K562 (cell line): ENCODE results near the gene SORT1. TPM values are rescaled to one million over a fixed set of nuclear protein-coding genes. Genes with fewer than 3 reads are reported as not detected.

Experiments used
- ATAC-seq: fragments of 200-7000 bp; cut with Tn5 transposase; 3 replicates; pipeline ENCODE4 v1.9.1; 2020; ENCODE audit warnings: moderate library complexity
- BruUV-seq: library from RNA; stranded (reverse); fragments of 400-500 nt; replicated peaks from 2 replicates; lab custom pipeline; 2021; lab: Mats Ljungman, UMichigan
- CTCF ChIA-PET: fragments of 300-600 bp; formaldehyde crosslinking; extraction: SDS; loops from one replicate; lab custom pipeline; 2021; ENCODE audit warnings: low intra/inter-chr PET ratio; lab: Yijun Ruan, JAX
- POLR2A ChIA-PET: fragments of 300-600, 350-650 bp; sonication (Branson Sonifier 250); formaldehyde crosslinking; extraction: SDS; loops from one replicate; lab custom pipeline; 2021; ENCODE audit warnings: antibody characterized with exemption, inconsistent platforms; lab: Yijun Ruan, JAX
- DNase-seq, 4 experiments: peaks; one replicate each; pipeline versions ENCODE4 v3.0.0 to v3.0.0-alpha.2; 2011 to 2018; ENCODE audit warnings: low spot score in 3 of 4, mixed read lengths in 3 of 4; ENCODE audit errors: extremely low read depth in 1 of 4
- FAIRE-seq: peaks from 2 replicates; lab custom pipeline; 2011; peaks lifted over from hg19 to GRCh38; lab: Jason Lieb, UNC
- H2AFZ ChIP-seq: 2 replicates; pipeline ENCODE4 v1.6.0; 2011; ENCODE audit warnings: low read depth, low read length, control low read depth, inconsistent platforms
- H3K27ac ChIP-seq: fragments of 200-600 bp; 3 replicates; pipeline ENCODE4 v1.8.0; 2011; ENCODE audit warnings: low read depth, mild to moderate bottlenecking, control low read depth, inconsistent platforms, low read length, moderate library complexity, mixed read lengths; ENCODE audit errors: extremely low read depth
- H3K27me3 ChIP-seq, 2 experiments: fragments of 300-600 bp in 1 of 2; 2 replicates in 1 of 2; 3 replicates in 1 of 2; pipeline versions ENCODE4 v1.6.0 to v1.8.0; 2011; ENCODE audit warnings: inconsistent platforms in 2 of 2, low read length in 2 of 2, mild to moderate bottlenecking in 1 of 2, mixed read lengths in 1 of 2, moderate library complexity in 1 of 2; ENCODE audit not compliant: control insufficient read depth in 2 of 2, insufficient read depth in 2 of 2
- H3K36me3 ChIP-seq: fragments of 300-600 bp; 3 replicates; pipeline ENCODE4 v1.8.0; 2011; ENCODE audit warnings: mild to moderate bottlenecking, low read length, inconsistent platforms; ENCODE audit not compliant: control insufficient read depth, insufficient read depth
- H3K4me1 ChIP-seq, 2 experiments: fragments of 200-600 bp in 1 of 2; replicated peaks in 1 of 2; 2 replicates in 1 of 2; 3 replicates in 1 of 2; pipeline versions ENCODE4 v1.5.1 to v1.8.0; 2011; ENCODE audit warnings: inconsistent platforms in 2 of 2, low read length in 2 of 2, mild to moderate bottlenecking in 1 of 2, mixed read lengths in 1 of 2, moderate library complexity in 1 of 2; ENCODE audit not compliant: control insufficient read depth in 2 of 2, insufficient read depth in 2 of 2
- H3K4me2 ChIP-seq: 2 replicates; pipeline ENCODE4 v1.6.1; 2011; ENCODE audit warnings: low read length, control low read depth, inconsistent platforms, mixed read lengths; ENCODE audit not compliant: insufficient read depth
- H3K4me3 ChIP-seq: fragments of 200-600 bp; sonication (generic), shearing (Covaris generic); 2 replicates; pipeline ENCODE4 v1.5.1; 2016; ENCODE audit warnings: control low read depth, inconsistent platforms
- H3K79me2 ChIP-seq: fragments of 200-600 bp; 3 replicates; pipeline ENCODE4 v1.8.0; 2011; ENCODE audit warnings: low read length, inconsistent platforms; ENCODE audit not compliant: control insufficient read depth, insufficient read depth
- H3K9ac ChIP-seq, 2 experiments: 2 replicates each; pipeline versions ENCODE4 v1.6.0 to v1.6.1; 2011; ENCODE audit warnings: low read depth in 2 of 2, low read length in 2 of 2, control low read depth in 1 of 2, inconsistent platforms in 1 of 2, mild to moderate bottlenecking in 1 of 2, mixed read lengths in 1 of 2; ENCODE audit not compliant: insufficient read depth in 1 of 2
- H3K9me1 ChIP-seq: one replicate; pipeline ENCODE4 v1.6.0; 2011; ENCODE audit warnings: inconsistent platforms, mild to moderate bottlenecking, low read length, moderate library complexity; ENCODE audit not compliant: control insufficient read depth, insufficient read depth
- H3K9me3 ChIP-seq: replicated peaks from 2 replicates; pipeline ENCODE4 v1.5.1; 2011; ENCODE audit warnings: low read depth, low read length, inconsistent platforms; ENCODE audit not compliant: control insufficient read depth, insufficient read depth
- H4K20me1 ChIP-seq: replicated peaks from 2 replicates; pipeline ENCODE4 v1.6.1; 2011; ENCODE audit warnings: low read length, inconsistent platforms, mixed read lengths; ENCODE audit not compliant: control insufficient read depth, insufficient read depth
- BCOR ChIP-seq: fragments of 450-650 bp; IDR thresholded peaks from 2 replicates; pipeline ENCODE4 v1.6.1; 2016
- CTCF ChIP-seq, 3 experiments: IDR thresholded peaks in 2 of 3; conservative IDR thresholded peaks in 1 of 3; 2 replicates each; pipeline ENCODE4 v1.5.1; 2011 to 2012; ENCODE audit warnings: low read length in 3 of 3, mild to moderate bottlenecking in 3 of 3, control low read depth in 2 of 3, improper control_type of control experiment in 1 of 3, inconsistent platforms in 1 of 3, low read depth in 1 of 3, mixed read lengths in 1 of 3, moderate library complexity in 1 of 3; ENCODE audit not compliant: insufficient read depth in 2 of 3
- DNMT1 ChIP-seq: fragments of 450-650 bp; IDR thresholded peaks from 2 replicates; pipeline ENCODE4 v1.6.1; 2016; ENCODE audit warnings: antibody characterized with exemption, mild to moderate bottlenecking
- ELK3 ChIP-seq: fragments of 450-650 bp; formaldehyde crosslinking; IDR thresholded peaks from 2 replicates; pipeline ENCODE4 v1.4.0; 2020; ENCODE audit warnings: mild to moderate bottlenecking
- PML ChIP-seq: IDR thresholded peaks from 2 replicates; pipeline ENCODE4 v1.6.1; 2012; ENCODE audit warnings: low read length, inconsistent platforms
- RNF219 ChIP-seq: fragments of 250-450 bp; sonication (Bioruptor Pico); IDR thresholded peaks from 2 replicates; pipeline ENCODE4 v1.5.0; 2022; ENCODE audit warnings: mild to moderate bottlenecking
- SIX5 ChIP-seq, 2 experiments: IDR thresholded peaks; 2 replicates each; pipeline ENCODE4 v1.6.1; 2011; ENCODE audit warnings: low read length in 2 of 2, borderline replicate concordance in 1 of 2, low read depth in 1 of 2, mild to moderate bottlenecking in 1 of 2, moderate library complexity in 1 of 2; ENCODE audit not compliant: insufficient read depth in 1 of 2
- ZKSCAN3 ChIP-seq: fragments of 250-450 bp; sonication (Bioruptor Pico); IDR thresholded peaks from 2 replicates; pipeline ENCODE4 v1.4.0; 2020
- ZNF740 ChIP-seq, 3 experiments: fragments of 200-800 bp in 1 of 3; sonication (Bioruptor generic) in 1 of 3; sonication (generic) in 1 of 3; formaldehyde crosslinking in 1 of 3; IDR thresholded peaks; 2 replicates each; pipeline versions ENCODE4 v1.6.1 to v1.8.0; 2016 to 2022; ENCODE audit warnings: mild to moderate bottlenecking in 2 of 3, missing compliant biosample characterization in 2 of 3, missing genetic modification characterization in 2 of 3, missing genetic modification reagents in 1 of 3
- WGBS: fragments of 100-300 bp; shearing (Covaris generic); methylation state at CpG from one replicate; pipeline ENCODE4 v1.1.6; 2016; ENCODE audit warnings: low coverage, mixed read lengths; ENCODE audit not compliant: insufficient coverage; ENCODE audit errors: missing lambda C conversion rate; 5-methylcytosine and 5-hydroxymethylcytosine counted together
- in situ Hi-C: fragments of 300-500 bp; cut with MboI; formaldehyde crosslinking; loops from 4 replicates; pipeline ENCODE4 v1.15.0; 2018; ENCODE audit warnings: inconsistent platforms, mixed read lengths
- intact Hi-C: fragments of 100-400 bp; cut with micrococcal nuclease; formaldehyde crosslinking; loops from 2 replicates; pipeline ENCODE4 v1.14.2; 2022
- polyA plus RNA-seq, 8 experiments: library from polyadenylated mRNA; depleted of rRNA in 4 of 8; stranded (reverse) in 5 of 8; unstranded in 3 of 8; fragments of >200 nt; fragmentation: Nextera tagmentation in 2 of 8; fragmentation: Illumina TruSeq in 1 of 8; extraction: Ambion mirVana in 2 of 8; extraction: Trizol in 1 of 8; gene quantifications; 2 replicates each; pipeline versions ENCODE4 v1.2.1 to v1.2.3, GENCODE V29; 2011 to 2014; ENCODE audit warnings: inconsistent platforms in 1 of 8, missing spikeins in 1 of 8
- total RNA-seq, 7 experiments: library from RNA; depleted of rRNA in 6 of 7; stranded (reverse); fragments of >200 nt in 6 of 7; fragmentation: Illumina TruSeq in 2 of 7; extraction: Trizol in 2 of 7; gene quantifications; 2 replicates each; pipeline versions ENCODE4 v1.2.1 to v1.2.3, GENCODE V29; 2011 to 2021; ENCODE audit warnings: low replicate concordance in 1 of 7
- TF ChIP-seq, protein P1 (sequence below): fragments of 200-800 bp; sonication (Bioruptor generic); IDR thresholded peaks from 2 replicates; pipeline ENCODE4 v1.6.1; 2017; ENCODE audit warnings: missing genetic modification characterization, missing compliant biosample characterization
- TF ChIP-seq, protein P2 (sequence below): sonication (generic); formaldehyde crosslinking; IDR thresholded peaks from 2 replicates; pipeline ENCODE4 v1.9.0; 2022; ENCODE audit warnings: mild to moderate bottlenecking, missing genetic modification reagents

SORT1 gene
- total and polyA plus RNA-seq, 9 of the 15 experiments (the other 6 are each of a cell fraction or from before 2014, with no cell fraction given) = 27.4 to 112 (median 65.0) TPM

GRCh38 chr1:109295712-109296415 lies 101.9 kb downstream of the SORT1 start:
- H4K20me1 ChIP-seq = no peaks in the 10 kb centered on the region
- no peak overlapping the region for H3K27ac ChIP-seq
- H3K9me3 ChIP-seq = no peaks in the 10 kb centered on the region
- DNase-seq (no peak), FAIRE-seq (no peak), ATAC-seq (0 out of 3 replicates have a peak, but pooled peaks have one; percentile 4)
- TF ChIP-seq, protein P1, sequence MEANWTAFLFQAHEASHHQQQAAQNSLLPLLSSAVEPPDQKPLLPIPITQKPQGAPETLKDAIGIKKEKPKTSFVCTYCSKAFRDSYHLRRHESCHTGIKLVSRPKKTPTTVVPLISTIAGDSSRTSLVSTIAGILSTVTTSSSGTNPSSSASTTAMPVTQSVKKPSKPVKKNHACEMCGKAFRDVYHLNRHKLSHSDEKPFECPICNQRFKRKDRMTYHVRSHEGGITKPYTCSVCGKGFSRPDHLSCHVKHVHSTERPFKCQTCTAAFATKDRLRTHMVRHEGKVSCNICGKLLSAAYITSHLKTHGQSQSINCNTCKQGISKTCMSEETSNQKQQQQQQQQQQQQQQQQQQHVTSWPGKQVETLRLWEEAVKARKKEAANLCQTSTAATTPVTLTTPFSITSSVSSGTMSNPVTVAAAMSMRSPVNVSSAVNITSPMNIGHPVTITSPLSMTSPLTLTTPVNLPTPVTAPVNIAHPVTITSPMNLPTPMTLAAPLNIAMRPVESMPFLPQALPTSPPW (CRISPR knock-in tag) = no peak
- TF ChIP-seq DNMT1 (no peak), CTCF (IDR thresholded peaks at IDR 0.05 in 2 of 3, conservative IDR thresholded peaks at IDR 0.05 in 1 of 3; ENCODE audit: insufficient read depth in 2 of 3, low read depth in 1 of 3, low read length in 3 of 3) (peak in 2 of 3 experiments; percentile 10 to 21; a peak in 1 of 6 replicates), ZKSCAN3 (CRISPR knock-in tag) (no peak), PML (no peak), ELK3 (no peak), SIX5 (IDR thresholded peaks at IDR 0.05; ENCODE audit: borderline replicate concordance in 1 of 2, insufficient read depth in 1 of 2, low read depth in 1 of 2, low read length in 2 of 2) (no peak), RNF219 (no peak), ZNF740 (CRISPR knock-in tag; IDR thresholded peaks at IDR 0.05) (0 out of 2 replicates have a peak, but pooled peaks have one; percentile 44), ZNF740 (tag; IDR thresholded peaks at IDR 0.05) (no peak), BCOR (no peak)
- TF ChIP-seq, protein P2, sequence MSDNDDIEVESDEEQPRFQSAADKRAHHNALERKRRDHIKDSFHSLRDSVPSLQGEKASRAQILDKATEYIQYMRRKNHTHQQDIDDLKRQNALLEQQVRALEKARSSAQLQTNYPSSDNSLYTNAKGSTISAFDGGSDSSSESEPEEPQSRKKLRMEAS (CRISPR knock-in tag) = no peak
- H3K9me1 ChIP-seq = no peaks in the 10 kb centered on the region
- ChIA-PET CTCF (no interaction called here), POLR2A (interaction anchor here (0.6 to 4.2 kb wide), 4 partner anchors 10 to 268 kb away, joined by 3 to 29 read pairs (median 6); partner anchors contain the start of genes MYBPHL and PSRC1)
- 0 out of 2 replicates have a peak overlapping the region, but pooled peaks have one; percentile 5 for H2AFZ ChIP-seq
- H3K4me1 ChIP-seq = peaks cover 27 to 45% of the 10 kb centered on the region in 2 experiments
- H3K4me2 ChIP-seq = no peak overlapping the region
- no TSS peak for BruUV-seq
- 52% methylated on average over 12 of the region's 12 CpGs for whole genome bisulfite sequencing
- H3K36me3 ChIP-seq = no peaks in the 10 kb centered on the region
- H3K27me3 ChIP-seq = no peaks in the 10 kb centered on the region
- in situ Hi-C loops (no loop called here), intact Hi-C loops (no loop called here)
- H3K4me3 ChIP-seq = no peak overlapping the region
- no peak overlapping the region for H3K9ac ChIP-seq
- H3K79me2 ChIP-seq = no peaks in the 10 kb centered on the region
